BJ (cell line): ENCODE results near the gene FA2H. TPM values are rescaled to one million over a fixed set of nuclear protein-coding genes. Genes with fewer than 3 reads are reported as not detected.

ENCODE experiments used
- CTCF ChIA-PET: fragments of 350-600 bp; formaldehyde crosslinking; extraction: SDS; loops from one replicate; lab custom pipeline; 2021; ENCODE audit warnings: antibody characterized with exemption, inconsistent platforms; lab: Yijun Ruan, JAX
- POLR2A ChIA-PET: fragments of 300-600 bp; sonication (Branson Sonifier 250); formaldehyde crosslinking; extraction: SDS; loops from one replicate; lab custom pipeline; 2021; ENCODE audit warnings: antibody characterized with exemption; lab: Charles Lee
- DNase-seq: peaks from one replicate; pipeline ENCODE4 v3.0.0-alpha.2; 2011; ENCODE audit warnings: low read depth
- H3K27me3 ChIP-seq: 2 replicates; pipeline ENCODE4 v1.6.0; 2011; ENCODE audit warnings: low read length; ENCODE audit not compliant: control insufficient read depth, insufficient read depth
- H3K36me3 ChIP-seq: 2 replicates; pipeline ENCODE4 v1.5.1; 2011; ENCODE audit warnings: low read length; ENCODE audit not compliant: control insufficient read depth, insufficient read depth
- H3K4me3 ChIP-seq: 2 replicates; pipeline ENCODE4 v1.5.1; 2011; ENCODE audit warnings: low read depth, mild to moderate bottlenecking, control low read depth, low read length
- CTCF ChIP-seq: IDR thresholded peaks from 2 replicates; pipeline ENCODE4 v1.5.1; 2011; ENCODE audit warnings: low read depth, mild to moderate bottlenecking, control low read depth, inconsistent platforms, low read length, moderate library complexity; ENCODE audit not compliant: insufficient read depth
- polyA plus RNA-seq: library from polyadenylated mRNA; depleted of rRNA; stranded (reverse); fragments of >200 nt; gene quantifications from 2 replicates; pipeline ENCODE4 v1.2.3, GENCODE V29; 2011

Gene FA2H
- polyA plus RNA-seq, 1 experiment: not detected

DNA sequence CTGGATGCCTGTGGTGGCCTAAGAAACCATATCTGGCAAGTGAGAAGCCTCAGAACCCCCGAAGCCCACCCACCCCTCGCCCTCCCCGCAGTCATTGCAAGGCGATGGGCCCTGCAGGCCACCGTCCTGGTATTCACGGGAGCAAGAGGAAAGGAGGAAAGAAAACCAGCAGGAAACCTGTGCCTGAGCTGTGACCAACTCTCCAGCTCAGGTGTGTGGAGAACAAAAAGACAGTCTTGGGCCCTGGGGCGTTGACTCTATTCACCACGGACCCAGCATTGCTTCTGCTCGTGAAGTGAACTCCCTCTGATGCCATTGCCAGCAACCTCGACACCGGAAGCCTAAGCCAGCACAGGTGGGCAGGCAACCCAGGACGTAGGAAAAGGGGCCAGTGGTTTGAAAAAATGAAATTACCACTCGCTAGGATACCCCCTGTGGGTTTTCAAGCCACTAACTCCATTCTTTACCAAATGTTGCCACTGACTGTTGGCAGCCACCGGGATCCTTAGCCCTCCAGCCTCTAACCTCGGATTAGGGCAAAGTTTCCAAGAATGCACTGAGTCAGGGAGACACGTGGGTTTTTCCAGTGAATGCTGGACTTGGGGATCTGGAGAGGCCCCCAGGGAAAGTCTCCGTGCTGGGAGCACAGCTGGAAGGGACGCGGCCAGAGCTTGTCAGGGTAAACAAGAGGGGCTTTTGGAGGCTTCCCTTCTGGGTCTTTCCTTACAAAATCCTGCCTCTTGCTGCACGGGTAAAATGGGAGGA lies 25.1 kb downstream of the FA2H start:
- no peak overlapping the region for H3K4me3 ChIP-seq
- ChIA-PET POLR2A (no interaction called here), CTCF (no interaction called here)
- H3K36me3 ChIP-seq: no peaks in the 10 kb centered on the region
- H3K27me3 ChIP-seq: peaks cover 2% of the 10 kb centered on the region
- no peak for TF ChIP-seq CTCF
- DNase-seq: no peak

DNA sequence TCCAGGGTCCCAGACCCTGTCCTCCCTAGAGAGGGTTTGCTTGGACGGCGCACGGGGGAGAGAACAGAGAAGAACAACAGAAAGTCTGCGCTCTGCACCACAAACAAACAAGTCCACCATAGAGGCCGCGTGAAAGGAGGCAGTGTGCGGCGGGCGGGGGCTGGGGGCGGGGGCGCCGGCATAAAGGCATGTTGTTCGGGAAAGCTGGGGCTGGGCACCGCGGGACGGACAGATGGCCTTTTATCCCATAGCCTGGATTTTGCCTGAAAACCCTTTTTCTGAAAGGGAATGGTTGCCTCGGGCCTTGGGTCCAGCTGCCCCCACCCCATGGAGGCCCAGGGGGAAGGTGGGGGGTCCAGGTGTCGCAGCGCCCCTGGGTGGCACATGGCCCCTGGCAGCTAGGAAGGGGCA lies 26.0 kb downstream of the FA2H start:
- CTCF ChIA-PET: no interaction called here
- TF ChIP-seq CTCF: no peak

DNA sequence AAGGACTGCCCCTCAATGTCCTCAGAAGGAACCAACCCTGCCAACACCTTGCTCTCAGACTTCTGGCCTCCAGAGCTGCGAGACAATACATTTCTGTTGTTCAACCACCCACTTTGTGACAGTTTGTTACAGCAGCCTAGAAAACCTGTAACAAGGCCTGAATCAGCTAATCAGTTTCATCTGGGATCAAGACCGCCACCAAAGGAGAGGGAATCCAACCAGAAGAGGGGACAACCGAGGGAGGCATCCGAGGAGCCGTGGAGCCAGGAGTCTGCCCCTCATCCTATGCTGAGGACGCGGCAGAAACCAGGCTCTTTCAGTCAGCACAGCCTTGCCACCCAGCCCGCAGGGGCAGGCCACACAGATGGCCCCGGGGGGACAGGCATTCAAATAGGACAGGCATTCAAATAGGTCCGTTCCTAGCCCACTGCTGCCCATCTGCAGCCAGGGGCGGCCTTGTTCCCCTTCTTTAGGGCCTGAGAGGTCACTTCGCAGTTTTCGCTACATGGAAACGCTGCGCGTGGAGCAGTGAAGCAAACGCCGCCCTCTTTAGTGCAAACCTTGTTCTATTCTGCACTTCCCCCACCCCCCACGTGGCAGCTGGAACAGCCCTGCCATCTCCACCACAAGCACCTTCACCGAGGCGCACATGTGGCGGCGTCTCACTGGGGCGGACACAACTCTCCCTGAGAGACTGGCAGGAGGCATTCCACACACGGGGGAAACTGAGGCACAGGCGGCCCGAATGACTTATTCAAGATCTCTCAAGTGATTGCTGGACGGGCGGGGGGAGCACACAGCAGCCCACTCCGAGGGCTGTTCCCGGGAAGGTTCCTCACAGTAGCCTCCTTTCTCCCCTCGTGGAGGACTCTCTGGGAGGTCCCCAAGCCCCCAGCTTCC lies 26.7 kb downstream of the FA2H start:
- H3K36me3 ChIP-seq: no peaks in the 10 kb centered on the region
- no peak for DNase-seq
- ChIA-PET POLR2A (interaction anchor here (0.5 kb wide), 1 partner anchor 105 kb away, joined by 7 read pairs; no protein-coding TSS in a partner anchor), CTCF (no interaction called here)
- no peak overlapping the region for H3K4me3 ChIP-seq
- no peak for TF ChIP-seq CTCF
- H3K27me3 ChIP-seq: peaks cover 2% of the 10 kb centered on the region

More for the DNA sequence above, 26.0 kb downstream of the FA2H start:
- Histone ChIP-seq H3K27me3 (peaks cover 2% of the 10 kb centered on the region), H3K4me3 (no peak overlapping the region), H3K36me3 (no peaks in the 10 kb centered on the region)
- no peak for DNase-seq
- POLR2A ChIA-PET: no interaction called here

- Histone ChIP-seq H3K4me3 (no peak overlapping the region), H3K36me3 (no peaks in the 10 kb centered on the region), H3K27me3 (no peaks in the 10 kb centered on the region)
- ChIA-PET POLR2A (no interaction called here), CTCF (no interaction called here)
- DNase-seq: no peak
- TF ChIP-seq CTCF: no peak
Observed at GRCh38 chr16:74745926-74746325, 28.7 kb downstream of the FA2H start.

GRCh38 chr16:74745109-74745615 lies 29.5 kb downstream of the FA2H start:
- Histone ChIP-seq H3K27me3 (no peaks in the 10 kb centered on the region), H3K36me3 (no peaks in the 10 kb centered on the region), H3K4me3 (no peak overlapping the region)
- ChIA-PET POLR2A (no interaction called here), CTCF (no interaction called here)
- no peak for DNase-seq
- TF ChIP-seq CTCF: no peak
